GM21723 (cell line): ENCODE results near the gene SLC22A7.

Experiments used
- ATAC-seq: cut with Tn5 transposase; IDR thresholded peaks from one replicate; pipeline ENCODE4 v1.9.1; 2021; ENCODE audit warnings: mild to moderate bottlenecking, moderate library complexity; ENCODE audit not compliant: unreplicated experiment

Gene SLC22A7

DNA sequence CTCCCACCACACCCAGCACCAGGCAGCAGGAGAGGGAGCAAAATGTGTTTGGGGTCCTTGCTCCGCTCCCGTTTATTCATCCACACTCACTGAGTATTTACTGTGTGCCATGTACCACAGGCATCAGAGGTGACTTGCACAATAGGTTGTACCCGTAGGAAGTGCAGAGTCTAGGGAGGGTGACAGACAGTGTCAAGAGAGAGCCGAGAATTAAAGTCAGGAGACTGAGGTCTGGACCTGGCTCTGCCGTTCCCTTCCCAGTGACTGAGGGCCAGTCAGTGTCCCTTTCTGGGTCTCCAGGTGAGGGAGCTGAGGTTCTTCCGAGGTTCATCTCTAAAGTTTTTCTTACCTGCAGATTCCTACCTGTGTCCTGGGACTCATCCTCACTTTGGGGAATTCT lies 32.5 kb upstream of the SLC22A7 start:
- no peak for ATAC-seq

GRCh38 chr6:43267619-43268354 lies 30.3 kb upstream of the SLC22A7 start:
- ATAC-seq, result no peak

GRCh38 chr6:43268355-43268700 lies 29.7 kb upstream of the SLC22A7 start:
- ATAC-seq, result no peak

DNA sequence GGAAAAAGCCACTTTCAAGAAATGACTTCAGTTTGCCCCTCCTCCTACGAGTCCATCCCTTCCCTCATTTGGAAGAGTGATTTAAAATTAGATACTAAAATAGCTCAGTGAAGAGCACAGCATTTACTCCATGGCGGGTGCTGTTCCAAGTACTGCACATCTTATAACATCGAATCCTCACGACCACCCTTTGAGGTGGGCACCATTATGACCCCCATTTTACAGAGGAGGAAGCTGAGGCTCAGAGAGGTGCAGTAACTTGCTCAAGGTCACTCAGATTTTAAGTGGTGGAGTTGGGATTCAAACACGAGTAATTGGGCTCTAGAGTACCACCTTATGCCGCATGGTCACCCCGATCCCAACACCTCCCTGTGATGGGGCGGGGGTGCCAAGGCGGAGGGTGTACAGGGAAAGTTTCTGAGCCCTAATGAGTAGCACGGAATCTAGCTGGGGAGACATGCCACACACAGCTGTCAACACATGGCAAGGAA lies 29.2 kb upstream of the SLC22A7 start:
- ATAC-seq, result no peak

DNA sequence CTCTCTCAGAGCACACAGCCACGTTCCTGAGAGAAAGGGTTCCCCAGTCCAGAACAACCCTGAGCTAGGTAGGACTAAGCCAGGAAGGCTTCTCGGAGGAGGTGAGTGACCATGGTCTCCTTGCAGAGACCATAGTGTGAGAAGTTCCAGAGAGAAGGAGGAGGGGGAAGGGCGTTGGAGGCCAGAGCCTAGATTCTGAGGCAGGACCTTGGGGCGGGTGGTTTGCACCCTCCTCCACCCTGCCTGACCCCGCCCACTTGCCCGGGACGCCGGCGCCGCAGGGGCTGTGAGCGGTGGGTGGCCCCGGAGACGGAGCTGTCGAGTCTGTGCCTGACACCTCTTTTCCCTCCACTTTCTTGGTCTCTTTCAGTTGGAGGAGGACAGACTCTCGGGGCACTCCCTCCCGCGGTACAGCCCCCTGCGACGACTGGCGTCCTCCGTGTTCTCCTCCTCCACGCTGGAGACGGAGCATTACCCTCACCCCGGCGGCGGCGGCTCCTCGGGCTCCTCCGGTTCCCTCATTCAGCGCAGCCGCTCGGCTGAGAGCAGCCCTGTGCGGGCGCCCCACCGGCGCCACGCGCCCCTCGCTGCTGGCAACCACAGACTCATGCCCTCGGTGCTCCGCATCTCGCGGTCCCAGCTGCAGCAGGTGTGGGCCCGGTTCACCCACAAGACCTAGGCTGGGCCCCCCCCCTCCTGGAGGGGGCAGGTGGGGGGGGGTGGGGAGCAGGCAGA lies 28.6 kb upstream of the SLC22A7 start:
- ATAC-seq, result no peak

GRCh38 chr6:43271103-43271815 lies 26.8 kb upstream of the SLC22A7 start:
- no peak for ATAC-seq

DNA sequence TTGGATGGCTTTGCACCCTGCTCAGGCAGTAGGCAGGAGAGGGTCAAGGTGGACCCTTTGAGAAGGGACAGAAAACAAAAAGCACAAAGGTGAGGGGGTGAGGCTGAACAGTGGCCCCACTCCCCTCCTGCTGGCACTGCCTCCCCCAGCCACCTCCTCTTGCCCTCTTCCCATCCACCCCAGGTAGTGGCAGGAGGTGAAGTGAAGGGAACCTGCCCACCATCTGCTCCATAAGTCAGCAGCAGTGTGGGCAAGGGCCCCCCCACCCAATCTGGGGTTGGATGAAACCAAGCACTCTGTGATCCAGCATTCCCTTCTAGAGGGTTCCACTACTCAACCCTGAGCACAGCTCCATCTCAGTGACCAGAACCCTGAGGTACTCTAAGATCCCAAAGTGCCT lies 26.1 kb upstream of the SLC22A7 start:
- ATAC-seq, result no peak

- no peak for ATAC-seq
Observed at GRCh38 chr6:43273707-43274106, 24.4 kb upstream of the SLC22A7 start.

GRCh38 chr6:43274127-43274915 lies 23.7 kb upstream of the SLC22A7 start:
- ATAC-seq, result no peak

DNA sequence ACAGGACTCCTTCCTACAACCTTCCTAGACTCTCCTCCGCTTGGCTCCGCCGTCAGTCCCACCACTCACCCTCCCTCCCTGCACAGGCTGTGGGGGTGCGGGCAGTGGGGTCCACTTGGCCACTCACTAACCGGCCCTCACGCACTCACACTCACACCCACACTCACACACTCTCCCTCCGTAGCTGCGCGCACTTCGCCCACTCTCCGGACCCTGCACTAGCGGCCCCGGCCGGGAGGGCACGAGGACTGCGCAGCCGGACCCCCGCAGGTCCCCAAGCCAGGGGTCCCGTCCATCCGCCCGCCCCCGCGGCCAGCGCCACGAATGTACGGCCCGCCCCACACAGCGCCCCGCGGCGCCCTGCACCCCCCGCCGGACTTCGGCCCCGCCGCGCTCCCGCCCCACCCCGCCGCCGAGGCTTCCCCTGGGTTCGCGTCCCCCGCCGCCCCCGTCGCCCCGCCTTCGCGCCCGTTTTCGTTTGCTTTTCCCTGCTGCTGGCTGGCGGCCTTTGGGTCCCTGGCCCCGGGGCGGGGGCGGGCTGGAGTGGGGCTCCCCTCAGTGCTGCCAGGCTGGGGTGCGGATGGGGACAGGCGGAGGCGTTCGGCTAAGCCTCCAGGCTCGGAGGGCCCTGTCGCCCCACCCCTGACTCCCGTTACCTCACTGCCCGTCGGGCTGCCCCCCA lies 23.0 kb upstream of the SLC22A7 start:
- ATAC-seq, result no peak

DNA sequence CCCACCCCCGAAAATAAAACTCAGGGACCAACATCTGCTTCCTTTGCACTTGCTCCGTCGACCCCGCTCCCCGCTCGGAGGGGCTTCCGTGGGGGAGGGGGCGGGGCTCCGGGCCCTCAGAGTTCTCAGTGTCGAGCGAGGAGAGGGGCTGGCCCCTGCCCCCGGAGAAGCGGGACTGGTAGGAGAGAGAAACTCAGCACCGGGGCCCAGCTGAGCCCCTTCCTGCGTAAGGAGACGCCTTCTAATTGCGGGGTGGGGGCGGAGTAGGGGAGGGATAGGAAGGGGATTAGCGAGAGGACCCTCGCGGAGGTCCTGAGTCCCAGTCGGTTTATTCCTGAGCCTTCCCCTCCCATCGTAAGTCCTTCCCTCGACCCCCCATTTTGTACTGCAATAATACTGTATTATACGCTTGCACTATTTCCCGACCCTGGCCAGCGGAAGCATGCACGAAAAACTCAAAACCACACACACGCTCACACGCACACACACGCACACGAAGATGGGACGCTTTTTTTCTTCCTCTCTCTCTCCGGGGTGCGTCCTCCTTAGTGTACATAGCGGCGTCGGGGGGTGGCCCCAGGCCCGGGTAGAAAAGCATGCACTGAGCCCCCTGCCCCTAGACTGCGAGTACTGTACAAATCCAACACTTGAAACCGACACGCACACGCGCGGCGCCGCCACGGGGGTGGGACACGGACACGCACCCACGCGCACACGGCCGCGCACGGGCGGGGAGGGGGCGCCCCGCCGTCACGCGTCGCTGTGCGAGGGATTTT lies 22.1 kb upstream of the SLC22A7 start:
- ATAC-seq, result no peak

DNA sequence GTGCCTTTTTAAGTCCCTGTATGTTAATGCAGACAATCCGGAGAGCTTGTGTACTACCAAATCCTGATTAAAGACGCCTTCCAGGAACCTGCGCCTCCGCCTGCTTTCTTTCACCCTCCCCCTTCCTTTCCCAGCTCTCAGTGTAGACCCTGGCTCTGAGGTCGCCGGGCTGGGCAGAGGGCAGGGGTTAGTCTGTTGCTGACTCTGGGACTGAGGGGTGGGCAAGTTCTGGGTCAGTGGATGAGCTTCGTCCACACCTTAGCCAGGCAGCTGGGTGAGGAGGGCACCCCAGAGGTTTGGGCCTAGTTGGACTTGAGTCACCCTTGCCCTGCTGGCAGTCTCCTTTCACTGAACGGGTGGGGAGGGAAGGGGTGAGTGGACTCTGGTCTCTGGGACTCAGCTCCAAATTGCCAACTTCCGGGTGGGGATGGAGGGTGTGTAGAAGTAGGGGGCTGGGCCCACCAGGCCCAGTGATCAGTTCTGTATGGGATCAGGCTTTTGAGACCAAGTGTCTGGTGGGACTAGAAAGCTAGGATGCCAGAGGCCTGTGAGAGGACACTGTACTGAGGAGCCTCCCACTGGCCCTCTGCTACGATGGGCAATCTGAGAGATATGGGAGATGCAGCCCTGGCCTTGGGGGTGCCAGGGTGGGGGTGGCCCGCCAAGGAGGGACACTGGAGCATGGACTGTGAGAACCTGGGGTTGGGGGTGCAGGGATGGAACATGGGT lies 21.3 kb upstream of the SLC22A7 start:
- no peak for ATAC-seq

DNA sequence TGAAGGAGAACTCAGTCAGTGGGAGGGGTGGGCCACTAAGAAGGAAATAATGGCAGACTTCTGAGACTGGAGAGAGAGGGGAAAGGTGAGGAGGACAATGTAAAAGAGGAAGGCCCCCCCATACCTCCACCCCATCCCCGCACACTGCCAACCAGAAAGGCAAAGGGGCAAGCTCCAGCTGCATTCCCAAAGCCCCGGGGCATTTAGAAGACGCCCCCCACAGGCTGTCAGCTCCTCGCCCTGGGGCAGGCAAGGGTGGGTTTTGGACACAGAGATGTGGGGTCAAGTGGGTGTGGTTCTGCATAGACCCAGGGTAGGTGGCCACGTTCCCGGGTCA lies 20.8 kb upstream of the SLC22A7 start:
- no peak for ATAC-seq

DNA sequence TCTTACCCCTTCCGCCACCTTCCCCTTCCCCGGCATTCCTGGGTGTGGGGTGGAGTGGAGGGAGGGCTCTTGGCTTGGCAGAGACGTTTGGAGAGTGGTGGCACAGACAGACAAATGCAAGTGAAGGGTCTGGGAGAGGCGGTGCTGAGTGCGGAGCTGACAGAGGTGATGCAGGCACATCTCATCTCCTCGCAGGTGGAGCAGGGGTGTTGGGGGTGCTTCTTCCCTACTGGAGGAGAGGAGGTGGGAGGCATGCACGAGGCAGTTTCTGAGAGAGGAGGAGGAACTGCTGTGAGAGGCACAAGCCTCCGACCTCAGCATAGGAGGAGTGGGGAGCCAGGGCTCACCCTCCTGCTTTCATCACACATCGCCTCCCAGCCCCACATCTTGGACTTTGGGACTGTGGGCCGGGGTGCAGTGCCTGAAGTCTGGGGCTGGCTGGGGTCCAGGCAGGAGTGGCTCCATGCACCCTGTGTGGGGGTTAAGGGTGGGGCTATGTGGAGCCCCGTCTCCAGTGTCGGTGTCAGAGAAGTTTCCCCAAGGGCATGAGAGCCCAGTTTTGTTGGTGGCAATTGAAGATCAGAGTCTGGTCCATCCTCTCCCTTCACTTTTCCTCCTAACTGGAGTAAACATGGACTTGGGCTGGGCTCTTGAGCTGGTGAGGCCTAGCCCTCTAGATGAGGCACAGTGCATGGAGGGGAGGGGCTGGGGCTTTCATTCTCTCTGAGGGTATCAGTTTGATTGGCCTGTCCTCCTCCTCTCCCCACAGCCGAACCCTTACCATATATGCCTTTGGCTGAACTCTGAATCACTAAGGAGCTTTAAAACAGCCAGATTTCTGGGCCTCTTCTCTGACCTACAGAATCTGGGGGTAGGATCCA lies 20.2 kb upstream of the SLC22A7 start:
- ATAC-seq, result no peak

GRCh38 chr6:43278524-43279078 lies 19.5 kb upstream of the SLC22A7 start:
- ATAC-seq, result no peak

DNA sequence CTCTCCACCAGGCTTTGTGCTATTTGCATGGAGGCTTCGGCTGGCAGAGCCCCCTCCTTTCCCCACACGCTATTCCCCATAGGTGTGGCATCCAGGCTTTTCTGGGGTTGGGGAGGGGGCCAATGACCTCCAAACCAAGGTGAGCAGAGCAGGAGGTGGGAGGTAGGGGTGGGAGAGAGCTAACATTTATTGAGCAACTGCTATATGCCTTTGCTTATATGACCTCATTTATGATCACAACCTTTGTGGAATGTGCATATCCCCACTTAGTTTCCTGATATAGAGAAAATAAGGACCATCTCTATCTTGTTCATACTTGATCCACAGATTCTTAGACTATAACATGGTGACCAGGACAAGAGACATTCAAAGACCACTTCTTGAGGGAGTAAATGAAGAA lies 17.8 kb upstream of the SLC22A7 start:
- ATAC-seq, result no peak

DNA sequence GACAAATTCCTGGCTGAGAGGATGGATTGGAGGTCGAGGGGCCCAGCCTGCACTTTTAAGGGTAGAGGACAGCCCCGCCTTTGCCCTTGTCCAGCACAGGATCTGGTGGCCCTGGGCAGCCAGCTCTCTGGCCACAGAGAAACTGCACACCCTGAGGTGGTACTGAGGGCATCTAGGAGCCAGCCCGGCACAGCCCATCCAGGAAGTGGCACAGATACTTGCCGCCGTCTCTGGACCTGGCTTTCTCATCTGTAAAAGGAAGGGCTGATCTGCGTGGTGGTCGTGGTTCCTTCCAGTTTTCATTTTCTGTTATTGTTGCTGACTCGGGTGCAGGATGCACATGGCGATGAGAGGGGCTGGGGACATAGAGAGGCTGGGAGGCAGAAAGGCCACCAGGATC lies 16.0 kb upstream of the SLC22A7 start:
- no peak for ATAC-seq
